Endothelial cell of umbilical vein (primary cell): ENCODE results near the gene SUCLG2.

Source experiments
- EZH2 ChIP-seq: IDR thresholded peaks from 2 replicates; pipeline ENCODE4 v1.6.1; 2012; ENCODE audit warnings: borderline replicate concordance, low read depth, mild to moderate bottlenecking, moderate library complexity, low read length, inconsistent platforms; ENCODE audit not compliant: severe bottlenecking
- MAX ChIP-seq: IDR thresholded peaks from 2 replicates; pipeline ENCODE4 v1.6.1; 2011; ENCODE audit not compliant: insufficient read depth, insufficient read length

- no peak for TF ChIP-seq MAX
- no peak for TF ChIP-seq EZH2
Measured at GRCh38 chr3:67380118-67380517, 274.3 kb downstream of the SUCLG2 start.
